SK-N-SH (cell line): Measurements from ENCODE around the gene BLID. TPM values are rescaled to one million over a fixed set of nuclear protein-coding genes. Genes with fewer than 3 reads are reported as not detected.

ENCODE experiments used
- CTCF ChIA-PET: fragments of 300-600, 350-600 bp; formaldehyde crosslinking; extraction: SDS; loops from one replicate; lab custom pipeline; 2021; lab: Yijun Ruan, JAX
- POLR2A ChIA-PET: fragments of 350-600 bp; sonication (Branson Sonifier 250); formaldehyde crosslinking; extraction: SDS; loops from one replicate; lab custom pipeline; 2020; ENCODE audit warnings: antibody characterized with exemption, inconsistent platforms; lab: Yijun Ruan, JAX
- DNase-seq: peaks from one replicate; pipeline ENCODE4 v3.0.0; 2012
- H2AFZ ChIP-seq: fragments of 200-600 bp; sonication (generic); 2 replicates; pipeline ENCODE4 v1.8.1; 2016; ENCODE audit warnings: antibody characterized with exemption, mild to moderate bottlenecking, low read depth
- H3F3A ChIP-seq: fragments of 200-600 bp; sonication (generic); replicated peaks from 2 replicates; pipeline ENCODE3; 2016; ENCODE audit warnings: antibody characterized with exemption, mild to moderate bottlenecking; ENCODE audit not compliant: insufficient read depth
- H3K27ac ChIP-seq, 2 experiments: fragments of 200-500 bp in 1 of 2; fragments of 200-600 bp in 1 of 2; sonication (Bioruptor generic) in 1 of 2; sonication (generic), shearing (Covaris generic) in 1 of 2; 2 replicates each; pipeline versions ENCODE4 v1.5.1 to v1.6.1; 2014 to 2016; ENCODE audit warnings: low read depth in 2 of 2, inconsistent platforms in 1 of 2, low read length in 1 of 2, mild to moderate bottlenecking in 1 of 2, mixed read lengths in 1 of 2
- H3K27me3 ChIP-seq: fragments of 200-600 bp; sonication (generic), shearing (Covaris generic); 2 replicates; pipeline ENCODE4 v1.6.1; 2016; ENCODE audit warnings: mixed run types; ENCODE audit not compliant: insufficient read depth
- H3K36me3 ChIP-seq, 2 experiments: fragments of 200-500 bp in 1 of 2; fragments of 200-600 bp in 1 of 2; sonication (Bioruptor generic) in 1 of 2; sonication (generic) in 1 of 2; replicated peaks in 1 of 2; 2 replicates each; pipeline versions ENCODE3 to v1.5.1; 2014 to 2016; ENCODE audit warnings: low read length in 1 of 2, mild to moderate bottlenecking in 1 of 2; ENCODE audit not compliant: insufficient read depth in 2 of 2, control insufficient read depth in 1 of 2
- H3K4me1 ChIP-seq, 2 experiments: fragments of 200-500 bp in 1 of 2; fragments of 200-600 bp in 1 of 2; sonication (Bioruptor generic) in 1 of 2; sonication (generic), shearing (Covaris generic) in 1 of 2; 2 replicates each; pipeline versions ENCODE4 v1.5.1 to v1.6.1; 2014 to 2016; ENCODE audit warnings: low read depth in 1 of 2, low read length in 1 of 2, mixed run types in 1 of 2; ENCODE audit not compliant: insufficient read depth in 2 of 2, control insufficient read depth in 1 of 2
- H3K4me2 ChIP-seq: fragments of 200-600 bp; sonication (generic), shearing (Covaris generic); 2 replicates; pipeline ENCODE4 v1.6.1; 2017; ENCODE audit warnings: mixed run types
- H3K4me3 ChIP-seq, 2 experiments: fragments of 200-500 bp in 1 of 2; fragments of 200-600 bp in 1 of 2; sonication (Bioruptor generic) in 1 of 2; sonication (generic), shearing (Covaris generic) in 1 of 2; 2 replicates each; pipeline versions ENCODE4 v1.5.1 to v1.8.1; 2014 to 2016; ENCODE audit warnings: low read depth in 2 of 2, inconsistent platforms in 1 of 2, low read length in 1 of 2, mild to moderate bottlenecking in 1 of 2, mixed read lengths in 1 of 2, moderate library complexity in 1 of 2
- H3K79me2 ChIP-seq: fragments of 200-600 bp; sonication (generic); 2 replicates; pipeline ENCODE4 v1.8.1; 2017; ENCODE audit warnings: mild to moderate bottlenecking; ENCODE audit not compliant: insufficient read depth
- H3K9ac ChIP-seq: fragments of 200-600 bp; sonication (generic); 2 replicates; pipeline ENCODE4 v1.6.1; 2017; ENCODE audit warnings: mixed run types
- H3K9me2 ChIP-seq: fragments of 200-600 bp; sonication (generic); 2 replicates; pipeline ENCODE4 v1.6.1; 2017; ENCODE audit warnings: mixed run types
- H3K9me3 ChIP-seq: fragments of 200-600 bp; sonication (generic); 2 replicates; pipeline ENCODE4 v1.6.1; 2017; ENCODE audit warnings: mixed run types, mild to moderate bottlenecking, moderate library complexity
- H4K20me1 ChIP-seq: fragments of 200-600 bp; sonication (generic); 2 replicates; pipeline ENCODE4 v1.6.1; 2017; ENCODE audit warnings: mild to moderate bottlenecking, mixed run types; ENCODE audit not compliant: insufficient read depth
- ELF1 ChIP-seq: IDR thresholded peaks from 2 replicates; pipeline ENCODE4 v1.4.0; 2012
- EP300 ChIP-seq, 2 experiments: IDR thresholded peaks; 2 replicates each; pipeline versions ENCODE4 v1.4.0 to v1.6.1; 2012; ENCODE audit warnings: borderline replicate concordance in 1 of 2, low read depth in 1 of 2, low read length in 1 of 2
- EZH2phosphoT487 ChIP-seq: fragments of 200-600 bp; sonication (generic); IDR thresholded peaks from 2 replicates; pipeline ENCODE4 v1.6.1; 2017; ENCODE audit warnings: low read depth, mixed run types, mild to moderate bottlenecking, antibody characterized with exemption, moderate library complexity, borderline replicate concordance
- FOSL2 ChIP-seq: IDR thresholded peaks from 2 replicates; pipeline ENCODE4 v1.4.0; 2012; ENCODE audit warnings: low read depth, mild to moderate bottlenecking, moderate library complexity, borderline replicate concordance
- GABPA ChIP-seq: IDR thresholded peaks from 2 replicates; pipeline ENCODE4 v1.4.0; 2012; ENCODE audit warnings: low read depth, mild to moderate bottlenecking
- GATA2 ChIP-seq: sonication (generic); formaldehyde crosslinking; IDR thresholded peaks from 2 replicates; pipeline ENCODE4 v1.5.0; 2020; ENCODE audit warnings: mild to moderate bottlenecking, missing genetic modification reagents
- JUND ChIP-seq: IDR thresholded peaks from 2 replicates; pipeline ENCODE4 v1.4.0; 2012
- MXI1 ChIP-seq: IDR thresholded peaks from 2 replicates; pipeline ENCODE4 v1.6.1; 2012; ENCODE audit warnings: mild to moderate bottlenecking, low read depth, low read length, improper control_type of control experiment
- NFIC ChIP-seq: IDR thresholded peaks from 2 replicates; pipeline ENCODE4 v1.4.0; 2012; ENCODE audit warnings: borderline replicate concordance
- PBX3 ChIP-seq: IDR thresholded peaks from 2 replicates; pipeline ENCODE4; 2012
- REST ChIP-seq: IDR thresholded peaks from 2 replicates; pipeline ENCODE4 v1.6.1; 2012; ENCODE audit warnings: mild to moderate bottlenecking, low read depth, low read length, moderate library complexity
- TCF12 ChIP-seq: IDR thresholded peaks from 2 replicates; pipeline ENCODE4 v1.4.0; 2012
- TEAD4 ChIP-seq: IDR thresholded peaks from 2 replicates; pipeline ENCODE4 v1.4.0; 2012; ENCODE audit warnings: mild to moderate bottlenecking, borderline replicate concordance; ENCODE audit not compliant: insufficient read depth
- WGBS: methylation state at CpG from one replicate; pipeline ENCODE4 v1.1.6; 2017; ENCODE audit warnings: low lambda C conversion rate; 5-methylcytosine and 5-hydroxymethylcytosine counted together
- polyA plus RNA-seq, 3 experiments: library from polyadenylated mRNA; depleted of rRNA; stranded (reverse); fragments of >200 nt; gene quantifications; 2 replicates each; pipeline ENCODE4 v1.2.3, GENCODE V29; 2012
- TF ChIP-seq, protein P1 (sequence below): IDR thresholded peaks from 2 replicates; pipeline ENCODE4 v1.4.0; 2012; ENCODE audit warnings: low read depth, borderline replicate concordance

BLID gene
- polyA plus RNA-seq, 1 of the 3 experiments (the other 2 are of a cell fraction) = not detected

GRCh38 chr11:122104341-122104740 lies 11.7 kb downstream of the BLID start:
- peaks cover 15 to 52% of the 10 kb centered on the region in 2 experiments for H3K4me1 ChIP-seq
- peak overlapping the region; percentile 89; the same call in 1 of the 2 replicates for H3K4me2 ChIP-seq
- no peak for TF ChIP-seq EZH2phosphoT487
- H3K9me3 ChIP-seq = no peaks in the 10 kb centered on the region
- H3K9me2 ChIP-seq = no peaks in the 10 kb centered on the region
- no peak overlapping the region for H3K9ac ChIP-seq
- H3K4me3 ChIP-seq = no peak overlapping the region; a peak in 1 of 4 replicates
- no peak for DNase-seq
- H3K79me2 ChIP-seq = peaks cover 99% of the 10 kb centered on the region
- H2AFZ ChIP-seq = no peak overlapping the region
- 67% methylated on average over 1 of the region's 1 CpG for WGBS
- peaks cover 59% of the 10 kb centered on the region for H4K20me1 ChIP-seq
- POLR2A ChIA-PET = no interaction called here
- no peaks in the 10 kb centered on the region for H3K27me3 ChIP-seq
- H3K27ac ChIP-seq = peak overlapping the region; percentile 3 to 94; a peak in 3 of 4 replicates
- CTCF ChIA-PET = interaction anchor here (3.4 to 9.1 kb wide), 2 partner anchors 111 to 450 kb away, joined by 19 to 134 read pairs; no protein-coding TSS in a partner anchor
- peaks cover 0 to 46% of the 10 kb centered on the region in 2 experiments for H3K36me3 ChIP-seq
- peaks cover 94% of the 10 kb centered on the region for H3F3A ChIP-seq

DNA sequence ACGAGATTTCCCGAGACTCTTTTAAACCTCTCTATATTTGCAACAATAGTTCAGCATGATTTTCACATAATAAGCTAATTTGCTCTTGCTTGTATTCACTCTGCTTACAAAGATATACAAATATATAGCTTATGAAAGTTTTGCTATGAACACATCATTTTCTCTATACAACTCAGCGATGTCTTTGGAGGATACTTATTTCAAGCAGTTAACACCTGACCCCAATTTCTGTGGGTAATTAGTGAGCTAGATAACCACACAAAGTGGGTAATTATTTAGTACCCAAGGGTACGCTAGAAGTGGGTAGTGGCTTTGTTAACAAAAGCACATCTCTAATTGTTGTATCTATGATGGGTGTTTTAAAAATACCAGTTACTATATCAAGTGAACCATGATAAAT lies 12.3 kb downstream of the BLID start:
- Histone ChIP-seq H3K4me1 (peaks cover 15 to 50% of the 10 kb centered on the region in 2 experiments), H3K9ac (no peak overlapping the region; the same call in 1 of the 2 replicates), H3K36me3 (peaks cover 0 to 45% of the 10 kb centered on the region in 2 experiments), H3K79me2 (peaks cover 99% of the 10 kb centered on the region), H3K9me2 (no peaks in the 10 kb centered on the region), H3K27ac (peak overlapping the region; percentile 94 to 98; a peak in 3 of 4 replicates), H3K4me3 (no peak overlapping the region), H3K9me3 (no peaks in the 10 kb centered on the region), H3F3A (peaks cover 94% of the 10 kb centered on the region), H3K4me2 (peak overlapping the region; percentile 89; the same call in 1 of the 2 replicates), H2AFZ (no peak overlapping the region), H3K27me3 (no peaks in the 10 kb centered on the region), H4K20me1 (peaks cover 59% of the 10 kb centered on the region)
- no peak for DNase-seq
- POLR2A ChIA-PET = no interaction called here
- WGBS = 87% methylated on average over 4 of the region's 4 CpGs
- CTCF ChIA-PET = interaction anchor here (3.4 to 9.1 kb wide), 3 partner anchors 100 to 449 kb away, joined by 19 to 134 read pairs (median 35); no protein-coding TSS in a partner anchor
- no peak for TF ChIP-seq JUND
- TF ChIP-seq NFIC = no peak

- H4K20me1 ChIP-seq = peaks cover 58% of the 10 kb centered on the region
- DNase-seq = no peak
Observed at GRCh38 chr11:122103321-122103720, 12.7 kb downstream of the BLID start.

More at GRCh38 chr11:122103321-122103720, 12.7 kb downstream of the BLID start:
- Histone ChIP-seq H3K9me3 (no peaks in the 10 kb centered on the region), H3K27me3 (no peaks in the 10 kb centered on the region), H3K36me3 (peaks cover 0 to 46% of the 10 kb centered on the region in 2 experiments), H3K4me3 (no peak overlapping the region), H3K4me1 (peaks cover 15 to 48% of the 10 kb centered on the region in 2 experiments), H3K9ac (peak overlapping the region; percentile 92; the same call in 1 of the 2 replicates), H2AFZ (no peak overlapping the region), H3K79me2 (peaks cover 99% of the 10 kb centered on the region), H3K9me2 (no peaks in the 10 kb centered on the region), H3K4me2 (peak overlapping the region; percentile 89), H3F3A (peaks cover 96% of the 10 kb centered on the region), H3K27ac (peak overlapping the region; percentile 94 to 98; a peak in 3 of 4 replicates)
- TF ChIP-seq, protein P1, sequence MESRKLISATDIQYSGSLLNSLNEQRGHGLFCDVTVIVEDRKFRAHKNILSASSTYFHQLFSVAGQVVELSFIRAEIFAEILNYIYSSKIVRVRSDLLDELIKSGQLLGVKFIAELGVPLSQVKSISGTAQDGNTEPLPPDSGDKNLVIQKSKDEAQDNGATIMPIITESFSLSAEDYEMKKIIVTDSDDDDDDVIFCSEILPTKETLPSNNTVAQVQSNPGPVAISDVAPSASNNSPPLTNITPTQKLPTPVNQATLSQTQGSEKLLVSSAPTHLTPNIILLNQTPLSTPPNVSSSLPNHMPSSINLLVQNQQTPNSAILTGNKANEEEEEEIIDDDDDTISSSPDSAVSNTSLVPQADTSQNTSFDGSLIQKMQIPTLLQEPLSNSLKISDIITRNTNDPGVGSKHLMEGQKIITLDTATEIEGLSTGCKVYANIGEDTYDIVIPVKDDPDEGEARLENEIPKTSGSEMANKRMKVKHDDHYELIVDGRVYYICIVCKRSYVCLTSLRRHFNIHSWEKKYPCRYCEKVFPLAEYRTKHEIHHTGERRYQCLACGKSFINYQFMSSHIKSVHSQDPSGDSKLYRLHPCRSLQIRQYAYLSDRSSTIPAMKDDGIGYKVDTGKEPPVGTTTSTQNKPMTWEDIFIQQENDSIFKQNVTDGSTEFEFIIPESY = no peak
- peak; percentile 12 for TF ChIP-seq TCF12
- TF ChIP-seq EP300 (IDR thresholded peaks at IDR 0.05; ENCODE audit: borderline replicate concordance in 1 of 2, low read depth in 1 of 2, low read length in 1 of 2) = no peak
- no peak for TF ChIP-seq GABPA
- TF ChIP-seq FOSL2 = peak; percentile 67
- TF ChIP-seq MXI1 = no peak
- peak; percentile 51 for TF ChIP-seq JUND
- TF ChIP-seq PBX3 = peak; percentile 52; the same call in 1 of the 2 replicates
- TF ChIP-seq REST = no peak
- no peak for TF ChIP-seq GATA2 (CRISPR knock-in tag)
- no peak for TF ChIP-seq ELF1
- no peak for TF ChIP-seq TEAD4
- 78% methylated on average over 6 of the region's 6 CpGs for WGBS
- CTCF ChIA-PET = interaction anchor here (3.4 to 9.1 kb wide), 3 partner anchors 100 to 449 kb away, joined by 19 to 134 read pairs (median 35); no protein-coding TSS in a partner anchor
- POLR2A ChIA-PET = no interaction called here
